ENCODE measurements around the gene PAGE2B.
"Not testable (repeated sequence)": the region's sequence is repeated elsewhere in the genome, so short reads cannot be mapped to it uniquely, and the experiment has no call there.

The PAGE2B gene

GRCh38 chrX:55109306-55109705 is 34.5 kb downstream of the PAGE2B start:
- no peak for DNase-seq (ENCODE audit: low spot score)

- DNase-seq (ENCODE audit: low spot score) = no peak
These were observed 36.9 kb downstream of the PAGE2B start for GRCh38 chrX:55111578-55112254.

- DNase-seq (ENCODE audit: low spot score) = not testable (repeated sequence)
These were observed 41.8 kb downstream of the PAGE2B start for GRCh38 chrX:55116589-55116988.

GRCh38 chrX:55118574-55118973 is 43.7 kb downstream of the PAGE2B start:
- DNase-seq (ENCODE audit: low spot score) = no peak

- no peak for DNase-seq (ENCODE audit: low spot score)
These were observed 44.4 kb downstream of the PAGE2B start for GRCh38 chrX:55119271-55119670.

GRCh38 chrX:55119712-55120111 is 44.9 kb downstream of the PAGE2B start:
- no peak for DNase-seq (ENCODE audit: low spot score)

GRCh38 chrX:55120761-55121358 is 46.0 kb downstream of the PAGE2B start:
- DNase-seq (ENCODE audit: low spot score) = no peak

GRCh38 chrX:55123900-55124299 is 49.1 kb downstream of the PAGE2B start:
- no peak for DNase-seq (ENCODE audit: low spot score)

GRCh38 chrX:55127692-55128091 is 52.9 kb downstream of the PAGE2B start:
- DNase-seq (ENCODE audit: low spot score) = no peak

All from ecto neural progenitor cell (in vitro differentiated cells).